DOHH2 (cell line): Measurements from ENCODE around the gene PRELP.

Experiments
- H3F3A ChIP-seq: fragments of 200-600 bp; sonication (generic), shearing (Covaris generic); 2 replicates; pipeline ENCODE4 v1.6.0; 2016; ENCODE audit warnings: antibody characterized with exemption, mild to moderate bottlenecking; ENCODE audit not compliant: control insufficient read depth, insufficient read depth
- H3K27ac ChIP-seq: fragments of 200-600 bp; sonication (generic); 2 replicates; pipeline ENCODE4 v1.5.1; 2014; ENCODE audit warnings: low read depth, mild to moderate bottlenecking, low read length, moderate library complexity
- H3K27me3 ChIP-seq: fragments of 200-600 bp; sonication (generic); 2 replicates; pipeline ENCODE4 v1.6.1; 2014; ENCODE audit warnings: mild to moderate bottlenecking, low read length, mixed read lengths; ENCODE audit not compliant: control insufficient read depth
- H3K36me3 ChIP-seq: fragments of 200-600 bp; sonication (generic); 2 replicates; pipeline ENCODE4 v1.6.1; 2014; ENCODE audit warnings: mild to moderate bottlenecking, low read length, moderate library complexity, mixed read lengths; ENCODE audit not compliant: control insufficient read depth
- H3K4me1 ChIP-seq: fragments of 200-600 bp; sonication (generic); 2 replicates; pipeline ENCODE4 v1.6.1; 2014; ENCODE audit warnings: mild to moderate bottlenecking, low read length, mixed read lengths; ENCODE audit not compliant: control insufficient read depth
- H3K4me2 ChIP-seq: fragments of 200-600 bp; sonication (generic); 2 replicates; pipeline ENCODE4 v1.6.0; 2014; ENCODE audit warnings: mild to moderate bottlenecking, low read length, moderate library complexity
- H3K4me3 ChIP-seq: fragments of 200-600 bp; sonication (generic); 2 replicates; pipeline ENCODE4 v1.5.1; 2014; ENCODE audit warnings: mild to moderate bottlenecking, low read length, mixed read lengths
- H3K79me2 ChIP-seq: fragments of 200-600 bp; sonication (generic); 2 replicates; pipeline ENCODE4 v1.6.1; 2014; ENCODE audit warnings: mild to moderate bottlenecking, low read length, mixed read lengths; ENCODE audit not compliant: control insufficient read depth
- H3K9me2 ChIP-seq: fragments of 200-600 bp; sonication (generic); replicated peaks from 2 replicates; pipeline ENCODE4 v1.6.1; 2014; ENCODE audit warnings: mild to moderate bottlenecking, low read length, mixed read lengths; ENCODE audit not compliant: control insufficient read depth
- H3K9me3 ChIP-seq: fragments of 200-600 bp; sonication (generic); 2 replicates; pipeline ENCODE4 v1.6.1; 2014; ENCODE audit warnings: antibody characterized with exemption, low read length, mixed read lengths; ENCODE audit not compliant: control insufficient read depth, insufficient read depth
- H4K20me1 ChIP-seq: fragments of 200-600 bp; sonication (generic); 2 replicates; pipeline ENCODE4 v1.6.0; 2014; ENCODE audit warnings: low read depth, mild to moderate bottlenecking, antibody characterized with exemption, low read length, moderate library complexity; ENCODE audit not compliant: control insufficient read depth, insufficient read depth
- EZH2phosphoT487 ChIP-seq: fragments of 200-600 bp; sonication (generic); IDR thresholded peaks from 2 replicates; pipeline ENCODE4 v1.6.1; 2017; ENCODE audit warnings: borderline replicate concordance, mild to moderate bottlenecking, antibody characterized with exemption, low read length, moderate library complexity, mixed read lengths
- TF ChIP-seq, protein P1 (sequence below): fragments of 200-600 bp; sonication (generic); IDR thresholded peaks from one replicate; pipeline ENCODE4 v1.5.1; 2014; ENCODE audit warnings: antibody characterized with exemption, mild to moderate bottlenecking, low read depth, low read length; ENCODE audit not compliant: poor library complexity, severe bottlenecking

PRELP gene

GRCh38 chr1:203450479-203451149 is 25.0 kb upstream of the PRELP start:
- H3K9me2 ChIP-seq, result no peaks in the 10 kb centered on the region
- H3K36me3 ChIP-seq, result no peaks in the 10 kb centered on the region
- H3K4me2 ChIP-seq, result no peak overlapping the region
- no peaks in the 10 kb centered on the region for H3K79me2 ChIP-seq
- H3K9me3 ChIP-seq, result no peaks in the 10 kb centered on the region
- TF ChIP-seq EZH2phosphoT487, result no peak
- TF ChIP-seq, protein P1, sequence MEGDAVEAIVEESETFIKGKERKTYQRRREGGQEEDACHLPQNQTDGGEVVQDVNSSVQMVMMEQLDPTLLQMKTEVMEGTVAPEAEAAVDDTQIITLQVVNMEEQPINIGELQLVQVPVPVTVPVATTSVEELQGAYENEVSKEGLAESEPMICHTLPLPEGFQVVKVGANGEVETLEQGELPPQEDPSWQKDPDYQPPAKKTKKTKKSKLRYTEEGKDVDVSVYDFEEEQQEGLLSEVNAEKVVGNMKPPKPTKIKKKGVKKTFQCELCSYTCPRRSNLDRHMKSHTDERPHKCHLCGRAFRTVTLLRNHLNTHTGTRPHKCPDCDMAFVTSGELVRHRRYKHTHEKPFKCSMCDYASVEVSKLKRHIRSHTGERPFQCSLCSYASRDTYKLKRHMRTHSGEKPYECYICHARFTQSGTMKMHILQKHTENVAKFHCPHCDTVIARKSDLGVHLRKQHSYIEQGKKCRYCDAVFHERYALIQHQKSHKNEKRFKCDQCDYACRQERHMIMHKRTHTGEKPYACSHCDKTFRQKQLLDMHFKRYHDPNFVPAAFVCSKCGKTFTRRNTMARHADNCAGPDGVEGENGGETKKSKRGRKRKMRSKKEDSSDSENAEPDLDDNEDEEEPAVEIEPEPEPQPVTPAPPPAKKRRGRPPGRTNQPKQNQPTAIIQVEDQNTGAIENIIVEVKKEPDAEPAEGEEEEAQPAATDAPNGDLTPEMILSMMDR, result no peak
- peaks cover 5% of the 10 kb centered on the region for H3K27me3 ChIP-seq
- H4K20me1 ChIP-seq, result no peaks in the 10 kb centered on the region
- H3K4me3 ChIP-seq, result no peak overlapping the region
- no peak overlapping the region for H3K27ac ChIP-seq
- H3F3A ChIP-seq, result no peaks in the 10 kb centered on the region
- H3K4me1 ChIP-seq, result peaks cover 37% of the 10 kb centered on the region

DNA sequence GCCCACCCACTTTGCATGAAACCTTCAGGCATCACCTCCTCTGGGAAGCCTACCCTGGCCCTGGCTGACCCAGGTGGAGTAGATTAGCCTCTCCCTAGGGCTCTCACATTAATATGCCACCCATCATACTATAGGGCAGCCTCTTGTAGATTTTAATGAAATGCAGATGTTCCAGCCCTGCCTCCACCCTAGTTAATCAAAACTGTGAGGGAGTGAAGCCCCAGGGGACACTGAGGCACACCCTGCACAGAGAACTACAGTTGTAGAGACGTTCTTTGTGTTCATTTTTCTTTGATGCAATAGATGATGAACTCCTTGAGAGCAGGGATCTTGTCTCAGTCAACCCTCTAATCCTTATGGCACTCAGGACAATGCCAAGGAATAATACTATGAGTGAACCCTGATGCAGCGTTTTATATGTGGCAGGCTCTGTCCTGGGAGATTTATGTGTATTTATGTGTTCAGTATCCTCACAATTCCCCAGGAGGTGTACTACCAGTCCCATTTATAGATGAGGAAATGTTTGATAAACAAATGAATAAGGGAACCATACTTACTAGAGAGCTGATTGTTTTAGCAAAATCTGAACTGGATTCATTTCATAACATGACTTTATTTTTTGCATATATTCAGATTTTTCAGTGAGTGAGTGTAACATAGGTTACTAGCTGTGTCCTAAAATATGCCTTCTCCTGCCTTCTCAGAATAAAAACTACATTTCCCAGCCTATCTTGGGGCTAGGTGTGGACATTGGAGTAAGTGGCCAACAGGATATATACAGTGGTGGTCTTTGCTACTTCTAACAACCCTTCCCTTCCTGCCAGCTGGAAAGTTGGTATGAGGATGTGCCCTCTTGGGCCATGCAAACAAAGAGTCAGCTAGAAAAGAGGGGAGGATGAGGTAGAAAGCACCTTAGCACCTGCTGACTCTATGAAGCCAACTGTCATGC is 23.5 kb upstream of the PRELP start:
- peaks cover 44% of the 10 kb centered on the region for H3K4me1 ChIP-seq
- no peaks in the 10 kb centered on the region for H3K9me2 ChIP-seq

GRCh38 chr1:203453016-203453415 is 22.6 kb upstream of the PRELP start:
- H3K4me3 ChIP-seq, result peak overlapping the region; percentile 10
- H3K9me3 ChIP-seq, result no peaks in the 10 kb centered on the region
- H3K79me2 ChIP-seq, result no peaks in the 10 kb centered on the region
- no peaks in the 10 kb centered on the region for H3F3A ChIP-seq
- peaks cover 5% of the 10 kb centered on the region for H3K27me3 ChIP-seq
- no peaks in the 10 kb centered on the region for H3K36me3 ChIP-seq
- TF ChIP-seq EZH2phosphoT487, result no peak
- TF ChIP-seq, protein P1, result no peak
- H3K4me2 ChIP-seq, result peak overlapping the region; percentile 37
- peaks cover 49% of the 10 kb centered on the region for H3K4me1 ChIP-seq
- no peaks in the 10 kb centered on the region for H3K9me2 ChIP-seq
- H4K20me1 ChIP-seq, result no peaks in the 10 kb centered on the region
- H3K27ac ChIP-seq, result peak overlapping the region; percentile 7; the same call in 1 of the 2 replicates

More for the DNA sequence above, 23.5 kb upstream of the PRELP start:
- Histone ChIP-seq H3K4me2 (peak overlapping the region; percentile 37), H3K27ac (peak overlapping the region; percentile 7; the same call in 1 of the 2 replicates), H3F3A (no peaks in the 10 kb centered on the region), H3K36me3 (no peaks in the 10 kb centered on the region), H4K20me1 (no peaks in the 10 kb centered on the region), H3K27me3 (peaks cover 5% of the 10 kb centered on the region), H3K79me2 (no peaks in the 10 kb centered on the region), H3K4me3 (peak overlapping the region; percentile 10), H3K9me3 (no peaks in the 10 kb centered on the region)
- TF ChIP-seq, protein P1, result no peak
- TF ChIP-seq EZH2phosphoT487, result no peak
